ENCODE results near the gene PIN4. TPM values are rescaled to one million over a fixed set of nuclear protein-coding genes. Genes with fewer than 3 reads are reported as not detected.
"Not testable (repeated sequence)": the region's sequence is repeated elsewhere in the genome, so short reads cannot be mapped to it uniquely, and the experiment has no call there.

The PIN4 gene
- total and polyA plus RNA-seq, 2 experiments from 2014 or later = 16.3 to 39.4 TPM

DNA sequence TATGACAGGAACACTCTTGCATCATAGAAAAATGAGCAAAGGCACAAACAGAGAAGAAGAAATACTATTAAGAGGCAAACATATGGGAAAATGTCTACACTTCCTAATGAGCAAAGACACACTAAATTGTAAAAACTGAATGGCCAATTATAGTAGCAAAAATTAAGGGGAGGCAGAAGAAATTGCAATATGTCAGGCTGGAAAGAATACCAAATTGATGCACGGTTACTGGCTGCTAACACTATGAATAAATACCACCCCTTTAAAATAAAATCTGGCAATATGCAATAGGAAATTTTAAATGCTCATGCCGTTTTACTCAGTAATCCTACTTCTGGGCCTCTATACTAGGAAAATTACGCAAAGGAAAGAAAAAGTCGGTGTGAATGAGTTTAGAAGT lies 16.0 kb upstream of the PIN4 start:
- TF ChIP-seq, protein P1, sequence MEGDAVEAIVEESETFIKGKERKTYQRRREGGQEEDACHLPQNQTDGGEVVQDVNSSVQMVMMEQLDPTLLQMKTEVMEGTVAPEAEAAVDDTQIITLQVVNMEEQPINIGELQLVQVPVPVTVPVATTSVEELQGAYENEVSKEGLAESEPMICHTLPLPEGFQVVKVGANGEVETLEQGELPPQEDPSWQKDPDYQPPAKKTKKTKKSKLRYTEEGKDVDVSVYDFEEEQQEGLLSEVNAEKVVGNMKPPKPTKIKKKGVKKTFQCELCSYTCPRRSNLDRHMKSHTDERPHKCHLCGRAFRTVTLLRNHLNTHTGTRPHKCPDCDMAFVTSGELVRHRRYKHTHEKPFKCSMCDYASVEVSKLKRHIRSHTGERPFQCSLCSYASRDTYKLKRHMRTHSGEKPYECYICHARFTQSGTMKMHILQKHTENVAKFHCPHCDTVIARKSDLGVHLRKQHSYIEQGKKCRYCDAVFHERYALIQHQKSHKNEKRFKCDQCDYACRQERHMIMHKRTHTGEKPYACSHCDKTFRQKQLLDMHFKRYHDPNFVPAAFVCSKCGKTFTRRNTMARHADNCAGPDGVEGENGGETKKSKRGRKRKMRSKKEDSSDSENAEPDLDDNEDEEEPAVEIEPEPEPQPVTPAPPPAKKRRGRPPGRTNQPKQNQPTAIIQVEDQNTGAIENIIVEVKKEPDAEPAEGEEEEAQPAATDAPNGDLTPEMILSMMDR (IDR thresholded peaks at IDR 0.05; ENCODE audit: poor library complexity) = no peak
- no peak for TF ChIP-seq EZH2 (IDR thresholded peaks at IDR 0.05; ENCODE audit: borderline replicate concordance)
- no peak for TF ChIP-seq EZH2phosphoT487 (IDR thresholded peaks at IDR 0.05; ENCODE audit: low read depth, severe bottlenecking, unreplicated experiment)
- H3K4me1 ChIP-seq (ENCODE audit: insufficient read depth) = no peaks in the 10 kb centered on the region
- no peak overlapping the region for H2AFZ ChIP-seq
- no peaks in the 10 kb centered on the region for H4K20me1 ChIP-seq (ENCODE audit: insufficient read depth, poor library complexity, severe bottlenecking)
- H3K9me3 ChIP-seq (ENCODE audit: low read depth) = no peaks in the 10 kb centered on the region
- no peak for DNase-seq (ENCODE audit: low spot score)
- WGBS (ENCODE audit: low lambda C conversion rate, missing lambda C conversion rate) = 68% methylated on average over 4 of the region's 4 CpGs
- H3K27ac ChIP-seq = no peak overlapping the region
- H3K36me3 ChIP-seq (replicated peaks; ENCODE audit: insufficient read depth, low read depth) = no peaks in the 10 kb centered on the region
- no peak overlapping the region for H3K4me3 ChIP-seq
- no peaks in the 10 kb centered on the region for H3K27me3 ChIP-seq
- H3K9me2 ChIP-seq (replicated peaks; ENCODE audit: insufficient read depth) = no peaks in the 10 kb centered on the region
- H3K4me2 ChIP-seq = no peak overlapping the region
- H3K79me2 ChIP-seq = no peaks in the 10 kb centered on the region

DNA sequence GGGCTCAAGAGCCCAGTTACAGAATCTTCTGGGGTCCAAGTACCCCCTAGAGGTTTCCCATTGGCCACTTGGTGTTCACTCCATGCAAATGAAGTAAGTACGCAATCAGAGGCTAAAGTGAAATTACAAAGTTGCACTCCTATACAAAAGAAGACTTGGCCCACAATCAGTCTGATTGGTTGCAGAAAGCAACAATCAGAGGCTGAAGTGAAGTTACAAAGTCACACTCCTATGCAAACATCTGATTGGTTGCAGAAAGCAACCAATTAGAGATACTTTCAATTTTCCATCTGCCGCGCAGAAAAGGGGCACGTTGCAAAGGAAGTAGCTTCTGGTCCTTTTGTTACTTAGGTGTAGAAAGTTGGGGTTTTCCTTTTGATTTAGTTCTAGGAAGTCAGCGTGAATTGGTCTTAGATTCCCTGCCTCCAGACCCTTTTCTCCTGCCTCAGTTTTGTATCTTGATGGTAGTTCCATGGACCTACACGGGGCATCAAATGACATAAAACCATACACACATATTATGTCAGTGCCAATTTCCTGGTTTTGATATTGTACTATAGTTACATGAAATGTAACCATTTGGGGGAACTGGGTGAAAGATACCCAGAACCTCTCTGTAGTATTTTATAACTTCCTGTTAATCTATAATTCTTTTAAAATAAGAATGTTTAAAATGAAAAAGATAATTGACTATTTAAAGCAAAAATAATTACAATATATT lies 12.4 kb upstream of the PIN4 start:
- H3K9me2 ChIP-seq (replicated peaks; ENCODE audit: insufficient read depth) = no peaks in the 10 kb centered on the region
- H3K36me3 ChIP-seq (replicated peaks; ENCODE audit: insufficient read depth, low read depth) = no peaks in the 10 kb centered on the region
- TF ChIP-seq EZH2phosphoT487 (IDR thresholded peaks at IDR 0.05; ENCODE audit: low read depth, severe bottlenecking, unreplicated experiment) = no peak
- no peak for TF ChIP-seq EZH2 (IDR thresholded peaks at IDR 0.05; ENCODE audit: borderline replicate concordance)
- TF ChIP-seq, protein P1 (IDR thresholded peaks at IDR 0.05; ENCODE audit: poor library complexity) = no peak
- H3K9me3 ChIP-seq (ENCODE audit: low read depth) = no peaks in the 10 kb centered on the region
- H3K4me1 ChIP-seq (ENCODE audit: insufficient read depth) = no peaks in the 10 kb centered on the region
- DNase-seq (ENCODE audit: low spot score) = no peak
- H4K20me1 ChIP-seq (ENCODE audit: insufficient read depth, poor library complexity, severe bottlenecking) = no peaks in the 10 kb centered on the region
- no peaks in the 10 kb centered on the region for H3K79me2 ChIP-seq
- H3K4me2 ChIP-seq = no peak overlapping the region
- H2AFZ ChIP-seq = no peak overlapping the region
- no peak overlapping the region for H3K4me3 ChIP-seq
- no peaks in the 10 kb centered on the region for H3K27me3 ChIP-seq
- H3K27ac ChIP-seq = no peak overlapping the region
- 80% methylated on average over 6 of the region's 6 CpGs for WGBS (ENCODE audit: low lambda C conversion rate, missing lambda C conversion rate)

DNA sequence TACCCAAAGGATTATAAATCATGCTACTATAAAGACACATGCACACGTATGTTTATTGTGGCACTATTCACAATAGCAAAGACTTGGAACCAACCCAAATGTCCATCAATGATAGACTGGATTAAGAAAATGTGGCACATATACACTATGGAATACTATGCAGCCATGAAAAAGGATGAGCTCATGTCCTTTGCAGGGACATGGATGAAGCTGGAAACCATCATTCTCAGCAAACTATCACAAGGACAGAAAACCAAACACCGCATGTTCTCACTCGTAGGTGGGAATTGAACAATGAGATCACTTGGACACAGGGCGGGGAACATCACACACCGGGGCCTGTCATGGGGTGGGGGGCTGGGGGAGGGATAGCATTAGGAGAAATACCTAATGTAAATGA lies 5.3 kb upstream of the PIN4 start:
- not testable (repeated sequence) for H3K9me3 ChIP-seq (ENCODE audit: low read depth); H3K27me3 ChIP-seq; H3K27ac ChIP-seq; H3K36me3 ChIP-seq (replicated peaks; ENCODE audit: insufficient read depth, low read depth); H3K79me2 ChIP-seq; H3K4me3 ChIP-seq; H3K4me1 ChIP-seq (ENCODE audit: insufficient read depth); H2AFZ ChIP-seq; H3K9me2 ChIP-seq (replicated peaks; ENCODE audit: insufficient read depth); H4K20me1 ChIP-seq (ENCODE audit: insufficient read depth, poor library complexity, severe bottlenecking); H3K4me2 ChIP-seq; DNase-seq (ENCODE audit: low spot score)
- 93% methylated on average over 4 of the region's 5 CpGs for WGBS (ENCODE audit: low lambda C conversion rate, missing lambda C conversion rate)

DNA sequence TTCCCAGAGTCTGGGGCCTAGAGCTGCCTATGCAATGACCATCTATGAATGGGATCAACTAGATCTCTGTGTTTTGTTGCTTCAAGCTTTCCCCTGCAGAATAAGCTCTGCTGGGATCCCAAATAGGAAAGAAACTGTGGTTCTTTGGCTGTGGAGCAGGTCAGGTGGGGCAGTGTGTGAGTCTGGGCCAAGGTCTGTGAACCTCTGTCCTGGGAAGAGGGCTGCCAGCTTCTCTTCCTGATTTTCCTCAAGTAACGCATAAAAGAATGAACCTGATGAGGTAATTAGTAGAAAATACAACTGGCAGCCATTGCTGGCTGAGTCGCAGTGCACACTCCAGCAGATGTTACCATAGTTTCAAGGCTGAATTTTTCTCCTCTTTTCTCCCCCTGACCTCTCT lies 4.6 kb upstream of the PIN4 start:
- 72% methylated on average over 2 of the region's 2 CpGs for WGBS (ENCODE audit: low lambda C conversion rate, missing lambda C conversion rate)
- Histone ChIP-seq H3K9me2 (replicated peaks; ENCODE audit: insufficient read depth) (no peaks in the 10 kb centered on the region), H3K4me3 (no peak overlapping the region), H4K20me1 (ENCODE audit: insufficient read depth, poor library complexity, severe bottlenecking) (no peaks in the 10 kb centered on the region), H3K79me2 (peaks cover 3% of the 10 kb centered on the region), H2AFZ (no peak overlapping the region), H3K9me3 (ENCODE audit: low read depth) (no peaks in the 10 kb centered on the region), H3K4me2 (no peak overlapping the region), H3K4me1 (ENCODE audit: insufficient read depth) (no peaks in the 10 kb centered on the region), H3K36me3 (replicated peaks; ENCODE audit: insufficient read depth, low read depth) (no peaks in the 10 kb centered on the region), H3K27ac (no peak overlapping the region), H3K27me3 (no peaks in the 10 kb centered on the region)
- no peak for DNase-seq (ENCODE audit: low spot score)
- TF ChIP-seq EZH2phosphoT487 (IDR thresholded peaks at IDR 0.05; ENCODE audit: low read depth, severe bottlenecking, unreplicated experiment) (no peak), EZH2 (IDR thresholded peaks at IDR 0.05; ENCODE audit: borderline replicate concordance) (no peak)
- TF ChIP-seq, protein P1 (IDR thresholded peaks at IDR 0.05; ENCODE audit: poor library complexity) = no peak
